NOMO-1 treated with DMSO at 0.1 percent for 48 hours (cell line): ENCODE data around the gene ATP8B3.
A peak's percentile ranks its signal among the peaks of the same experiment; 100 is the strongest.

Experiments used
- DNase-seq: peaks from one replicate; lab custom pipeline; 2025; ENCODE audit not compliant: unreplicated experiment; lab: John Stamatoyannopoulos, UW

Gene ATP8B3

DNA sequence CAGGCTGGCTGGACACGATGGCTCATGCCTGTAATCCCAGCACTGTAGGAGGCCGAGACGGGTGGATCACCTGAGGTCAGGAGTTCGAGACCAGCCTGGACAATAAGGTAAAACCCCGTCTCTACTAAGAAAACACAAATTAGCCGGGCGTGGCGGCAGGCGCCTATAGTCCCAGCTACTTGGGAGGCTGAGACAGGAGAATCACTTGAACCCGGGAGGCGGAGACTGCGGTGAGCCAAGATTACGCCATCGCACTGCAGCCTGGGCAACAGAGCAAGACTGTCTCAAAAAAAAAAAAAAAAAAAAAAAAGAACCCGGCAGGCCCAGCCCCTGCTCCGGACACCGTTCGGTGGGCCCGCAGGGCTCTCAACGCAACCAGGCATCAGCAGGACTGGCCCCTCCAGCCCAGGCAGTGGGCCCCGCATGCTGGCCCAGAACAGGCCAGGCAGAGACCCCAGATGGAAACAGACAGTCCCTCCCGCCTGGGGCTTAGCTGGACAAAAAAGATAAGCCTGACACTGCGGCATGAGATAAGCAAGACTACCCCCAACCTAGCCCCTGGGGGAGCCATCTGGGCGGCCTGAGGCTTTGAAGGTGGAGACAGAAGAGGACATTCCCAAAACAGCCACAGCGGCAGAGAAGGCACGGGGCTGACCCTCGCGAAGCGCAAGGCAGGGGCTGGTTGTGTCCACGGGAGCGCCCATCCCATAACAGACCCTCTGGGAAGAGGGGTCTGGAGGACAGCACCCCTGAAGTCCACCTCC lies 24.6 kb upstream of the ATP8B3 start:
- no peak for DNase-seq

DNA sequence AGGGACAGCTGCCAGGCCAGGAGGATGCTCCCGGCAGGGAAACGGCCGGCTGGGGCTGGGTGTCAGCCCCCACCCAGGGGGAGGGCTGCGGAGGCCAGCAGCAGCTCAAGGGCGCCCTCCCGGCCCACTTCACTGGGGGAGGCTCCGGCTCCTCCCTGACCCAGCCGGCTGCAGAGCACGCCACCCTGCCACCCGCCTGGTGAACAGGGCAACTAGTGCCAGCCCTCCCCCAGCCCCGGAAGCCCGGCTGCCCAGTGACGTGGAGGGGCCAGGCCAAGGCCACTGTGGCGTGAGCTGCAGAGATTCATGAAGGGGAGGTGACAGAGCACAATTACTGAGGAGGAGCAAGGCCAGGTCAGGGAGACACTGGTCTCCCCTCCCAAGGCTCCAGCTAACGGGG lies 21.5 kb upstream of the ATP8B3 start:
- no peak for DNase-seq

DNA sequence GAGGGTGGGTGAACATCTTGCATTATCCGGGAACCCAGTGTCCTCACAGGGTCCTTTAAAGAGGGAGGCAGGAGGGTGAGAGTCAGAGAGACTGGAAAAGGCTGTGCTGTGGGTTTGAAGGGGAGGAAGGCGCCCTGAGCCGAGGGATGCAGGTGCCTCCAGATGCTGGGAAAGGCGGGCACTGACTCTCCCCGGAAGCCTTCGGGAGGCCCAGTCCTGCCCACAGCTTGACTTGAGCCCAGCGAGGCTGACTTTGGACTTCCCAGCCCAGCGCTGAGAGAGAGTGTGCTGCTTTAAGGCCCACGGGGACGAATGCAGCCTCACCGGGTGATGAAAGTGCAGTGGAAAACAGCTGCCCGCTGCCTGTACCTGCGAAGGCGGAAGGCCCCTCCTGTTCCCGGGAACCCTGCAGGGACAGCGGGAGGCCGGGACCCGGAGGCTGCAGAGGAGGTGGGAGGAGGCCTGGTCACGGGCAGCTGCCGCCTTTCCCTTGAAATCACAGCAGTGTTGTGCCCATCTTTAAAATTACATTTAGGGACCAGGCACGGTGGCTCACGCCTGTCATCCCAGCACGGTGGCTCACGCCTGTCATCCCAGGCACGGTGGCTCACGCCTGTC lies 20.1 kb upstream of the ATP8B3 start:
- no peak for DNase-seq

DNA sequence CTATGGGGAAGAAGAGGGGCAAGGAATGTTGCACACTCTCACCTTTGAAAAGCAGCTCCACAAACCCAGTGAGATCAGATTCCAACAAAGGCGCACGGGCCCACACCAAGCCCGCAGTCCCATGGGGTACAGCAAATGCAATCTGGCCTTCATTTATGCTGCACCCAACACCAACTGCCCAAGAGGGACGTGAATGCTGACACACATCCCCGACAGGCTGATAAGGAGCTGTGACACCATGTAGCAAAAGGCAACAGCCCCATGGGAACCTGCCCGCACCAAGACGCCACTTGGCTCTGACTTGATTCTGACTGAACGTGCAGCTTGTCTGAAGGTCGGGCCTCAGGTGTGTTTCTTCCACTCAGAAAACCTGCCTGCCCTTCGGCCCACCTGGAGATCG lies 18.9 kb upstream of the ATP8B3 start:
- no peak for DNase-seq

DNA sequence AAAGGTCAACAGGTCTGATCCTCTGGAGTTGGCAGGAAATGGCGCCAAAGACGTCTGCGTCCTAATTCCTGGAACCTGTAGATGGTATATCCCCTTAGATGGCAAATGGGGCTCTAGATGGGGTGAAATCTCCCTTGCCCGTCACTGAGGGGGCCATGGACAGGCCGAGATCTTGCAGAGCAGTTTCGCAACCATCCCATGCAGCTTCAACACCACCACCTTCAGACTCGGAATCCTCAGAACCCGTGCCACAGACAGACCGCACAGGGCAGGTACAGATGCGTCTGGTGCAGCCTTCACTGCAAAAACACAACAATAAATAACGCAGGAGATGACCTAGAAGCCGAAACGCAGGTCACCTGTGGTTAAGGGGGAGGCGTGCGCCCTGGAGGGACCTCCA lies 18.5 kb upstream of the ATP8B3 start:
- no peak for DNase-seq

DNA sequence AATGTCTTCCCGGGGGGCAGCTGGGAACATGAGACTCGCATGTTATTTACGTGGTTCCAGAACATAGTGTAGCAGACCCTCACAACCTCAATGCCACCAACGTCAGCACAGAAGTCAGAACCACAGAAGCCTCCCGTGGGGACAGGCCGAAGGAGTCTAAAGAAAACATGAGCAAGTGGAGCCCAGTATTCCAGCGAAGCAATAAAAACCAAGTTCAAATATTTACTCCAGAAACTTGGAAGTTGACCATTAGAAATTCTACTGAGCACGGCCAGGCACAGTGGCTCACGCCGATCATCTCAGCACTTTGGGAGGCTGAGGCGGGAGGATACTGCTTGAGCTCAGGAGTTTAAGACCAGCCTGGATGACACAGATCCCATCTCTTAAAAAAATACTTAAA lies 17.9 kb upstream of the ATP8B3 start:
- no peak for DNase-seq

DNA sequence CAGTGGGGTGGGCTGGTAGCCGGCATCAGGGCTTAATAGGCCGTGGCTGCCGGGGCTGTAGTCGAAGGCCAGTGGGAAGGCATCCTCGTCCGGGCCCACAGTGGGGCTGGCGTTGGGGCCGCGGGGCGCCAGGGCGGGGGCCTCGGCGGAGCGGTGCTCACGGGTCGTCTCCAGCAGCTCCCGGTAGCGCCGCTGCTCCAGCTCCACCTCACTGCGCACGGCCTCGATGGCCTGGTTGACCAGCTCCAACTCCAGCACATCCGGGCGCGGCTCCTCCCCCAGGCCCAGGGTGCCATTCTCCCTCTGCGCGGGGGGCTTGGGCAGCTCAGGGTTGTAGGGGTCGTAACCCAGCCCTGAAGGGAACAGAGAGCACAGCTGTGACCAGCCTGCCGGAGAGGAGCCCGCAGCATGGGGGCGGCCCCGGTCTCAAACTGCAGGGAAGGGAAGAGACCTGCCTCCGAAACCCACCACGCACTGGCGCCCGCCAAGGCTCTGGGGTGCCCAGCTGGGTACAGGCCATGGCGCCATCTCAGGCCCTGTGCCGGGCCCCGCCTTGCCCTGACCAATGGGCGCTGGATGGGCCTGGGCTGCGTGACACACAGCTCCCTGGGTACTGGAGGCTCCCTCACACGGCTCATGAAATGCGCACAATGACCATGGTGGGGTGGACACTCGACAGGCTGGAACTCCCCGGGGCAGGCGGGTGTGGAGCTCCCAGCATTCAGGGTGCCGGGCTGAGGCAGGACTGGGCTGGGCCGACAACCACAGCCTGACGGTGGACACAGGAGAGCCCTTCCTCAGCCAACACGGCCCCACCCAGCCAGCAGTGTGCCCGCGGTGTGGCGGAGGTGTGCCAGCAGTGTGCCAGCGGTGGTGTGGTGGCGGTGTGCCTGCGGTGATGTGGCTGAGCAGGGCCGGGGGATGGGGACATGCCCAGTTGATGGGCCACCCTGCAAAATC lies 16.5 kb upstream of the ATP8B3 start:
- no peak for DNase-seq

DNA sequence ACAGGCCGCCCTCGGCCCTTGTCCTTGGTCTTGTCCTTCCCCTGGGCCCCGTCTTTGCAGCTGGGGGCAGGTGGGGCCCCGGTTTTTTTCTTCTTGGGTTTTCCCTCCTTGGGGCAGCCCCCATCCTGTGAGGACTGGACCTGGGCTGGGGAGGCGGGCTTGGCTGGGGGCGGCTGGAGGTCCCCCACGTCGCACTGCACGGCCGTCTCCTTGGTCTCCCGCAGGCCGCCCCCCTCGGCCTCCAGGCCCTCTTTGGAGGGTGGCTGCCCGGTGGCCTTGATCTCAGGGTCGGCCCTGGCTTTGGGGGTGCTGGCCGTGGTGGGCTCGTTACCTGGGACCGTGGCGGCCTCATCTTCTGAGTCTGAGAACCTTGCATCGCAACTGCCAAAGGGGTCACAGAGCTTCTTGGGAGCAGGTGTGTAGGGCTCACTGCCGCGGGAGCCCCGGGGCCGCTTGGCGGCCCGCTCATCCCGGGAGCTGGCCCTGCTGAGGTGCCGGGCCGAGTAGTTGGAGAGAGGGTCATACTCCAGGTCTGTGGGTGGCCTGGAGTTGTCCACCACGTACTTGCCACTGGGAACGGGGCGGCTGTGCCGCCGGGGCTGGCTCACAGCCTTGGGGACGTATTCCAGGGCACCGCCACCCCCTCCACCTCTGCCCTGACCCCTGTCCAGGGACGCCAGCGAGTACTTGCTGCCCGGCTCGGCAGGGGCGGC lies 15.6 kb upstream of the ATP8B3 start:
- DNase-seq, result no peak

DNA sequence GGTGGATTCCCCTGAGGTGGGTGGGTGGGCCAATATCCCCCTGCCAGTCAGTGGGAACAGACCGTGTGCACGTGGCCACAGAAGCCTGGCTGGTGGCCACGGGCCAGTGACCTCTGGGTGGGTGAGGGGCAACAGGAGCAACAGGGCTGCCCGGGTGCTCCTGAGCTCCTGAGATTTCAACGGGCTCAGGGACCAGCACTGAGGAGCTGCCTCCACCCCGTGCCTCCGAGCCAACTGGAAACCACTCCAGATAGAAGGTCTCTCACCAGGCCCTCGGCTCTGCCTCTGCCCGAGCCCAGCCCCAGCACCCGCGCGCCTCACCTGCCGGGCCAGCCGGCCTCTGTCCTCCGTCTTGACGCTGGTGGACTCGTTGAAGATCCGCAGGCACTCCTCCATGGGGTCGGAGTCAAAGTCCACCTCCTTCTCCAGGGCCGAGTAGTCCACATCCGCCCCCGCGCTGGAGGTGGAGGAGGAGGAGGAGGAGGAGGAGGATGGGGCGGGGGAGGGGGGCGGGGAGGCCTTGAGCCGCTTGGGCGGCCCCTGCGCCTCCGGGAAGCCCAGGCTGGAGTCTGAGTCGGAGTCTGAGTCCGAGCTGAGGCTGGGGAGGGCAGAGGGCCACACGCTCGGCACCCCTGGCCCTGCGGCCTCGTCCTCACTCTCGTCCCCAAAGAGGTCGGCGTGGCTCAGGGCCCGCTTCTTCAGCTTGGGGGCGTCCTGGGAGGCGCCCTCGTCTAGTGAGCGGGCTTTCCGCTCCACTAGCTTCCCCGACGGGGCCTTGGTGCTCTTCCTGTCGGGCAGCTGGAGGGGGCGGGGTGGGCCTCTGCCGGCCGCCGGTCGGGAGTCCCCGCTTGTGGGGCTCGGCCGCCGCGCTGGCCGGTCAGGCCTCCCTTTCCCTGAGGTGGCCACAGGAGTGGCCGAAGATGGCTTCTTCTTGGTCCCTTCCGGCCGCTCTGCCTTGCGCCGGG lies 14.8 kb upstream of the ATP8B3 start:
- no peak for DNase-seq

DNA sequence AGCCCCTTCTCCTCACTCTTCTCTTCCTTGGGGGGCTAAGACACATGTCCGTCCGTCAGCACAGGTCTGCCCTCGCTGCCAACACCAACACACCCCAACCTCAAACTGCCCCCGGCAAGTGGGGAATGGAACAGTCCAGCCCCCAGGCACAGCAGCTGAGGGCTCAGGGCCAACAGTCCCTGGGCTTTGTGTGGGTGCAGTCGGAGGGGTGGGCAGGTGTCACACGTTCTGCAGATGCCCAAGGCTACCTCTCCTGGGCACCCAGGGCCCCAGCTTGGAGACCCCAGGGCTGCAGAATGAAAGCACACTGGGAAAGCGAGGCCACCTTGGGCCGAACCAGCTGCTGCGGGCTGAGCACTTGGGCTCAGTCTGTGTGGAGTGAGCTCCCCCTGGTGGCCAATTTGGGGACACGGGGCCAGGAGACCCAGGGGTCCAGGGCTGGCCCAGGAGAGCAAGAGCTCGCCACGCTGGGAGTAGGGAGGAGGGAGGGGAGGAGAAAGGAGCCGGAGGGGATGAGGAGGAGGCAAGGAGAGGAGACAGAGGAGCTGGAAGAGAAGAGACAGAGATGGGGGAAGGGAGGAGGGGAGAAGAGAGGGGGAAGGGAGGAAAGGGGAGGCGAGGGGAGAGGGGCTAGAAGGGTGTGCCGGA lies 14.0 kb upstream of the ATP8B3 start:
- DNase-seq, result peak; percentile 40

DNA sequence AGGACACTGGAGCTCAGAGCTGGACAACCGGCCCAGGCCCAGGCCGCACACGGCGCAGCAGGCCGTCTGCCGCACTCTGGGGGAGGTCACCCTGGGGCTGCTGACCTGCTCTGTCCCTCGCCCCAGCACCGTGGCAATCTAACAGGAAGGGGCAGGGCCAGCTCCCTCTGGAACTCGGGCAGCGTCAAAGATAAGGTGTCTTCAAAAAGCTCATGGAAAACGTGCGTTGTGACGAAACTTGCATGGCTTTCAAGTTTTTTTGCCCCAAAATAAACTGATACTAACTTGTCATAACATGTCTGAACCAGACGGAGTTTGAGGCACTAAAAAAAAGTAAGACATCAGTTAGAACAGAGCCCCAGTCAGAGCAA lies 12.2 kb upstream of the ATP8B3 start:
- no peak for DNase-seq

DNA sequence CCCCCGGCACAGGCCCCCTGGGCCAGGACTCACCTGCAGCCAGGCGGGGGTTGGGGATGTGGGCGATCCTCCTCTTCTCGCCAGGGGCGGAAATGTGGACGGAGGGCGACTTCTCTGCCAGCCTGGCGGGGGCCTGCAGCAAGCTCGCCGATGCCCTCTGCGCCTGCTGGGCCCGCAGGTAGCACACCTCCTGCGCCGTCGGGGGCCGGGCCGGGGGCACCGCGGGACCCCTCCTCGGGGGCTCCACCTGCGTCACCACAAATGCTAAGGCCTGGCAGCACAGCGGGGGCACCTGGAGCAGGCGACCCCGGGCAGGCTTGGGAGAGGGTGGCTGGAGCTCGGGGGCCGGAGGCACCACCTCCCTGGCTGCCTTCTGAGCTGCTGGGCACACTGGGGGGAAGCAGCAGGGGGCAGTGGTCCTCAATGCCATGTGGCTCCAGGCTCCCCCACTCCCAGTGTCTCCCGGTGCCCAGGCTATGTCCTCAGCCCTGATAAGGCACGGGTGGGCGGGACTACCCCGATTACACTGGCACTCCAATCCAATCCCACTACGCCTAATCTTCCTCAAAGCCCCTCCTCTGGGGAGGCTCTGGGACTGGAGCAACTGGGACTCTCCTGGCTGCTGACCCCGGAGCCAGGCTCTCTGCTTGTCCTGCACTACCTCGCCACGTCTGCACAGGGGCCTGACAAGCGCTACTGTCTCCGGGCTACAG lies 11.6 kb upstream of the ATP8B3 start:
- DNase-seq, result no peak

DNA sequence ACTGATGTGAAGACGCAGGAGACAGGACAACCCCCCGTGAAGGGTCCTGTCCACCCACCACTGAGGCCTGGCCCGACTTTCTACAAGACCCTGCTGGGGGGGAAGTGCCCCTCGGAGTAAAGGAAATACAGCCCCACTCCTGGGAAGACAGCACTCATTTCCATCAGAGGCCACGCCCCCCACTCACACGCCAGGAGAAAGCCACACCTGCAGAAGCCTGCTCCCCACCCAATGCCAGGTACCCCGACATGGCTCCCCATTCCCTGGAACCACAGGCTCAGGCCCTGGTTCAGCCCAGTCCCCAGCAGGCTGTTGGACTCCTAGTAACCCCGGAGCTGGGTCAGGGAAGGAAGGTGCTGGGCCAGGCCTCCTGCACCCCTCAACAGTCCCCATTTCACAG lies 10.9 kb upstream of the ATP8B3 start:
- DNase-seq, result no peak

DNA sequence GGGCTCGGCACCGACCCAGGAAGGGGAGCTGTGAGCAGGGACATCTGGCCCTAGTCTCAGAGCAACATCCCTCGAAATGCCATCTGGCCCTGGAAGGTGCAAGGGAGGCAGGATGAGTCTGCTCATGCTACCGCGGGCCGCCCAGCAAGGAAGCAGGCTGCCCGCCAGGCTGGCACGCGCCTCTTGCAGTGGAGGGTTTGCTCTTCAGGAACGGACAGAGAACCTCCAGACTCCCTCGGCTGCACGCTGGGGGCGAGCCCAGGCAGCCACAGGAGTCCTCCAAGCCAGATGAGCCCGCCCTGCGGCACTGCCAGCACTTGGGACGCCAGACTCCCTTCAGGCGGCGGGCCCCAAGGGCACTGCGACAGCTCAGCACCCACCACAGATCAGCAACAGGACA lies 10.1 kb upstream of the ATP8B3 start:
- no peak for DNase-seq

DNA sequence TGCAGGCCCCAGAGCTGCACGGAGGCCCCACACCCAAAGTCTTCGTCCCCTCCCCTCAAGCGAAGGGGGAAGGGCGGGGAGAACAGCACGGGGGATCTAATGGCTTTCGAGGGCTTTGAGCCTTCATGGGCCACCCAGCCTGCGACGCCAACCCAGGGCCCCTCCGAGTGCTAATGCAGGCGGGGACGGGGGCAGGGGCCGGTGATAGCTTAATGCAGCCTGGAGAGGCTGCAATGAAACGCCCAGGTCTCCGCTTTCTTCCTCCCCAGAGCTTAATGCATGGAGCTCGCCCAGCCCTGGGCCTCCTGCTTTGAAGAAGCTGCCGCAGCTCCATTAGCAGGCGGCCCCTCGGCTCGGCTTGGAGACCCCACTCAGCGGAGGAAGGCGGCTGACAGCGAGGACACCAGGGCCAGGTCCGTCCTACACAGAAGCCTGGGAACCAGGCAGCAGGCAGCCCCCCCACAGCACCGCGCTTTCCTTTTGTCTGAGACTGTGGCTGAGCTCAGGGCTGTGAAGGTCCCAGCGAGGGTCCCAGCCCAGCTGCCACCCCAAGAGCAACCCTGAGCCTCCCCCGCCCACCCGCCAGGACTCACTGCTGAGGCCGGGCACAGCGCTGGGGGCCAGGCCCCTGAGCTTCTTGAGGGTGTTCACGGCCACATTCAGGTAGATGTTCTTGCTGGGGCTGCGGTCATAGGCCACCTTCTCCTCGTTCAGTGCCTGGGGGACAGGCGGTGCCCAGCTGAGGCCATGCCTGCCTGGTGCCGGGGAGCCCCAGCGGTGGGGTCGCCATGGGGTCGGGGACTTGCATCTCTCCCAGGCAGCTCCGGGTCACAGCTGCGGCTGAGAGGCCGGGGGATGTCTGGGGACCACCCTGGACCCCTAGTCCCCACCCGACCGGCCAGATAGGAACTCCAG lies 7.5 kb upstream of the ATP8B3 start:
- no peak for DNase-seq

DNA sequence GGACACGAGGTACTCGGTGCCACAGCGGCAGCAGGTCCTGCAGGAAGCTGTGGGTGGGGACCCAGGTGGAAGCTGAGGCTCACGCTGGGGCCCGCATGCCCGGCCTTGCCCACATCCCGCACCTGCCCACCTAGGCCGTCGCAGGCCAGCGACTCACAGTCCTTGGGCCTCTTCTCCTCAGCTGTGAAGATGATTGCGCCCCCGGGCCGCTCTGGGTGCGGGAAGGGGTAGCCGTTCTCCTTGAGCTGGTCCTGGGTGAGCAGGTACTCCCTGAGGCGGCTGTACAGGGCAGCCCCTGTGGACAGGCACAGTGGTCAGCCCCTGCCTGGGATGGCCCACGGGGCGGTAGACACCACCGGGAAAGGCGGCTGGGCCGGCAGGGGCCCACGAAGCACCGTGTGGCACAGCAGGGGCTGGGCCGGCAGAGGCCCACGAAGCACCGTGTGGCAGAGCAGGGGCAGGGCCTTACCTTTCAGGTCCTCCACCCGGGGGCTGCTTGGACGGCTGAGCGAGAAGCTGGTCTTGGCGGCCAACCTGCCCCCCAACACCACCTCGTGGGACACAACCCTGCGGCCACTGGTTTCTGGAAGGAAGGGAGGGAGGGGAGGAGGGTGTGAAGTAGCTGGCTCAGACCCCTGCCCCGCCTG lies 6.6 kb upstream of the ATP8B3 start:
- no peak for DNase-seq

DNA sequence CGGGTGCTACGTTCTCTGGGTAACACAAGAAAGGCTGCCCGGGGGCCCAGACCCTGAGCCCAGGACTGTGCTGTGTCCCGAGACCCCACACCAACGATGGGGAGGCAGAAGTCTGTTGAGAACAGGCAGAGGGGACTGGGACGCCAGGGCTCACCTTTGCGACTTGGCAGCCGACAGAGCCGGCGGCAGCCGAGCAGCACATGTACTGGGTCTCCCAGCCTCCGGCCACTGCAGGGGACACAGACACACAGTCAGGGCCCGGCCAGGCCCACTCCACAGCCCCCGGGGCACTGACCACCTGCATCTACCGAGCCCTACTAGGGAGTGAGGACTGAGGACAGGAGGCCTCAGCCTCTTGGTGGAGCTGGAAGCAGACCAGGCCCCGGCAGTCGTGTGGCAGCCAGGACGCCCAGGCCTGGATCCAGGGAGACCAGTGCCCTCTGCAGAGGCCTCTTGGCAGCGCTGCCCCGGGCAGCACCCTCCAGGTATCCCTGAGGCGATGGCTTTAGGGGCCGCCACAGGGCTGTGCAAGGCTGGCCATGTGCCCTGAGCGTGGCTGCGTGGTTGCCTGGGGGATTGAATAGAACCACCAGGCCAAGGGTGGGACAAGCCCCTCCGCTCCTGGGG lies 5.6 kb upstream of the ATP8B3 start:
- DNase-seq, result no peak
